Ishikawa (cell line): ENCODE measurements around the gene MARVELD1.

ENCODE experiments used
- CEBPB ChIP-seq: IDR thresholded peaks from 2 replicates; pipeline ENCODE4 v1.6.1; 2012
- CREB1 ChIP-seq: IDR thresholded peaks from 2 replicates; pipeline ENCODE4 v1.6.1; 2012; ENCODE audit warnings: low read depth
- EP300 ChIP-seq: IDR thresholded peaks from 2 replicates; pipeline ENCODE4 v1.6.1; 2012; ENCODE audit warnings: borderline replicate concordance
- NFIC ChIP-seq: IDR thresholded peaks from 2 replicates; pipeline ENCODE4 v1.6.1; 2012
- RAD21 ChIP-seq: IDR thresholded peaks from 2 replicates; pipeline ENCODE4 v1.6.1; 2012; ENCODE audit warnings: low read depth
- TEAD4 ChIP-seq: IDR thresholded peaks from 2 replicates; pipeline ENCODE4 v1.6.1; 2012
- YY1 ChIP-seq: IDR thresholded peaks from 2 replicates; pipeline ENCODE4 v1.6.1; 2012; ENCODE audit warnings: low read depth
- TF ChIP-seq, protein P1 (sequence below): IDR thresholded peaks from 2 replicates; pipeline ENCODE4 v1.6.1; 2012
- TF ChIP-seq, protein P2 (sequence below): IDR thresholded peaks from 2 replicates; pipeline ENCODE4 v1.6.1; 2012
- TF ChIP-seq, protein P3 (sequence below): IDR thresholded peaks from 2 replicates; pipeline ENCODE4 v1.6.1; 2012; ENCODE audit warnings: low read depth, mild to moderate bottlenecking

DNA sequence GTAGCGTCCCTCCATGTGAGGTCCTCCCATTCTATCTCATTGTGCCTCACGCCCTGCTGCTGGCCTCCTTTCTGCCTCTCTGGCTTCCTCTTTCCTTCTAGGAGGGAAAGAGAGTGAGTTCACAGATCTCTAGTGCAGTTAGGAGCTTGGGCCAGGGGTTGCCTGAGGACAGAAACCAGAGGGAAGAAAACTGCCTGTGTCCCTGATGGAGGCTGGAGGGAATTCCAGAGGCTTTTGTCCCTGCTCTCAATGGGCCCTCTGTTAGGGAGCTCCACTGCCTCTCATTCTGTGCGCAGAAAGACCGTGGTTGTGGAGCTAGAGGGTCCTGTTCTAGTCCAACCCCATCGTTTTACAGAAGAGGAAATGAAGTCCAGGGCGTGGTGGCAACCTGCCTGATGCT, 4.6 kb downstream of the MARVELD1 start:
- no peak for TF ChIP-seq CEBPB
- TF ChIP-seq CREB1, result no peak
- TF ChIP-seq, protein P1, sequence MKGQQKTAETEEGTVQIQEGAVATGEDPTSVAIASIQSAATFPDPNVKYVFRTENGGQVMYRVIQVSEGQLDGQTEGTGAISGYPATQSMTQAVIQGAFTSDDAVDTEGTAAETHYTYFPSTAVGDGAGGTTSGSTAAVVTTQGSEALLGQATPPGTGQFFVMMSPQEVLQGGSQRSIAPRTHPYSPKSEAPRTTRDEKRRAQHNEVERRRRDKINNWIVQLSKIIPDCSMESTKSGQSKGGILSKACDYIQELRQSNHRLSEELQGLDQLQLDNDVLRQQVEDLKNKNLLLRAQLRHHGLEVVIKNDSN, result no peak
- no peak for TF ChIP-seq EP300
- TF ChIP-seq TEAD4, result no peak
- TF ChIP-seq RAD21, result no peak
- TF ChIP-seq YY1, result no peak
- TF ChIP-seq, protein P2, sequence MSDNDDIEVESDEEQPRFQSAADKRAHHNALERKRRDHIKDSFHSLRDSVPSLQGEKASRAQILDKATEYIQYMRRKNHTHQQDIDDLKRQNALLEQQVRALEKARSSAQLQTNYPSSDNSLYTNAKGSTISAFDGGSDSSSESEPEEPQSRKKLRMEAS, result no peak
- no peak for TF ChIP-seq NFIC
- TF ChIP-seq, protein P3, sequence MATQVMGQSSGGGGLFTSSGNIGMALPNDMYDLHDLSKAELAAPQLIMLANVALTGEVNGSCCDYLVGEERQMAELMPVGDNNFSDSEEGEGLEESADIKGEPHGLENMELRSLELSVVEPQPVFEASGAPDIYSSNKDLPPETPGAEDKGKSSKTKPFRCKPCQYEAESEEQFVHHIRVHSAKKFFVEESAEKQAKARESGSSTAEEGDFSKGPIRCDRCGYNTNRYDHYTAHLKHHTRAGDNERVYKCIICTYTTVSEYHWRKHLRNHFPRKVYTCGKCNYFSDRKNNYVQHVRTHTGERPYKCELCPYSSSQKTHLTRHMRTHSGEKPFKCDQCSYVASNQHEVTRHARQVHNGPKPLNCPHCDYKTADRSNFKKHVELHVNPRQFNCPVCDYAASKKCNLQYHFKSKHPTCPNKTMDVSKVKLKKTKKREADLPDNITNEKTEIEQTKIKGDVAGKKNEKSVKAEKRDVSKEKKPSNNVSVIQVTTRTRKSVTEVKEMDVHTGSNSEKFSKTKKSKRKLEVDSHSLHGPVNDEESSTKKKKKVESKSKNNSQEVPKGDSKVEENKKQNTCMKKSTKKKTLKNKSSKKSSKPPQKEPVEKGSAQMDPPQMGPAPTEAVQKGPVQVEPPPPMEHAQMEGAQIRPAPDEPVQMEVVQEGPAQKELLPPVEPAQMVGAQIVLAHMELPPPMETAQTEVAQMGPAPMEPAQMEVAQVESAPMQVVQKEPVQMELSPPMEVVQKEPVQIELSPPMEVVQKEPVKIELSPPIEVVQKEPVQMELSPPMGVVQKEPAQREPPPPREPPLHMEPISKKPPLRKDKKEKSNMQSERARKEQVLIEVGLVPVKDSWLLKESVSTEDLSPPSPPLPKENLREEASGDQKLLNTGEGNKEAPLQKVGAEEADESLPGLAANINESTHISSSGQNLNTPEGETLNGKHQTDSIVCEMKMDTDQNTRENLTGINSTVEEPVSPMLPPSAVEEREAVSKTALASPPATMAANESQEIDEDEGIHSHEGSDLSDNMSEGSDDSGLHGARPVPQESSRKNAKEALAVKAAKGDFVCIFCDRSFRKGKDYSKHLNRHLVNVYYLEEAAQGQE, result no peak
